Stimulated activated naive CD8-positive, alpha-beta T cell treated with anti-CD3 and anti-CD28 coated beads, Interleukin-15, amount 100 ng/mL, for 72 hours (primary cell): Measurements from ENCODE around the gene FARS2.

Experiments used
- ATAC-seq: fragments of 150-1000 bp; cut with Tn5 transposase; 2 replicates; pipeline ENCODE4 v1.10.0; 2021; ENCODE audit warnings: mild to moderate bottlenecking, moderate library complexity
- DNase-seq, 2 donors: peaks; one replicate each; pipeline ENCODE4 v3.0.0; 2021 to 2022
- H3K27ac Mint-ChIP-seq, 2 donors: one replicate each; pipeline ENCODE4 v1.8.0; 2022; ENCODE audit warnings: mild to moderate bottlenecking in 2 of 2, mixed read lengths in 2 of 2, moderate library complexity in 2 of 2
- H3K27me3 Mint-ChIP-seq: one replicate; pipeline ENCODE4 v1.8.0; 2022; ENCODE audit warnings: mixed read lengths
- H3K4me1 Mint-ChIP-seq: one replicate; pipeline ENCODE4 v1.8.0; 2022; ENCODE audit warnings: mild to moderate bottlenecking, mixed read lengths
- H3K4me3 Mint-ChIP-seq, 2 donors: one replicate each; pipeline ENCODE4 v1.8.0; 2022; ENCODE audit warnings: mild to moderate bottlenecking in 2 of 2, mixed read lengths in 2 of 2, moderate library complexity in 1 of 2
- H3K9me3 Mint-ChIP-seq, 2 donors: one replicate each; pipeline ENCODE4 v1.8.0; 2022; ENCODE audit warnings: mixed read lengths in 2 of 2

The FARS2 gene

DNA sequence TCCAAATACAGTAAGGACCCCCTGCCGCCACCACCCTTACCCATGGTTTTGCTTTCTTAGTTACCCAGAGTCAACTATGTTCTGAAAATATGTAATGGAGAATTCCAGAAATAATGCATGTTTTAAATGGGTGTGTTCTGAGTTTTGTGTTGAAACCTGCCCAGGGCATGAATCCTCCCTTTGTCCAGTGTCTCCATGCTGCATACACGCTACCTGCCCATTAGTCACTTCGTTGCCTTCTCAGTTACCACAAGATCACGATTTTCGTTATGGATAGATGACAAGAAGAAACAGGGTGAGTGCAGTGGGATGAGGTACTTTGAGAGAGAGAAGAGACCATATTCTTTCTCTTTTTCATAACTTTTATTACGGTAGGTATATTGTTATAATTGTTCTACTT is 10.6 kb downstream of the FARS2 start:
- Mint-ChIP-seq H3K4me3 (no peak overlapping the region), H3K27ac (no peak overlapping the region), H3K9me3 (peaks cover 0 to 5% of the 10 kb centered on the region in 2 donors), H3K27me3 (no peaks in the 10 kb centered on the region), H3K4me1 (peaks cover 20% of the 10 kb centered on the region)
- ATAC-seq: no peak
- DNase-seq: no peak

DNA sequence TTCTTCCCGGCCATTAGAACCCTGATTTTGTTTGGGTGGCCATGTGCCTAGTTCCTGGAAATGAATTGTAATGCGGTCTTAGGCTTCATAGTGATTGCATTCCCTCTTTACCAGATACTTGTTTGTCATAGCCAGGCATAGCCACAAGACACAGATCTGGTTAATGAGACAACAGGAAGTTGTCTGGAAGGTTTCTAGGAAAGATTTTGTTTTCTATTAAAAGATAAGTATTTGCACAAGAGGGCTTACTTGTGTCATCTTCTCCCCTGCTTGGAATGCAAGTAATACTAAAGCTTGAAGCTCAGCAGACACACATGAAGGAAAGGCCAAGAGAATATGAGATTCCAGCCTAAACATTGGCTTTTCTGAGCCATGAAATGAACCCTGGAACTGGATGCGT is 12.9 kb downstream of the FARS2 start:
- peaks cover 33% of the 10 kb centered on the region for H3K4me1 Mint-ChIP-seq
- ATAC-seq: no peak
- DNase-seq: no peak
- no peaks in the 10 kb centered on the region for H3K27me3 Mint-ChIP-seq
- H3K4me3 Mint-ChIP-seq: no peak overlapping the region
- H3K27ac Mint-ChIP-seq: peak overlapping the region in 1 of 2 donors; percentile 40
- no peaks in the 10 kb centered on the region for H3K9me3 Mint-ChIP-seq

DNA sequence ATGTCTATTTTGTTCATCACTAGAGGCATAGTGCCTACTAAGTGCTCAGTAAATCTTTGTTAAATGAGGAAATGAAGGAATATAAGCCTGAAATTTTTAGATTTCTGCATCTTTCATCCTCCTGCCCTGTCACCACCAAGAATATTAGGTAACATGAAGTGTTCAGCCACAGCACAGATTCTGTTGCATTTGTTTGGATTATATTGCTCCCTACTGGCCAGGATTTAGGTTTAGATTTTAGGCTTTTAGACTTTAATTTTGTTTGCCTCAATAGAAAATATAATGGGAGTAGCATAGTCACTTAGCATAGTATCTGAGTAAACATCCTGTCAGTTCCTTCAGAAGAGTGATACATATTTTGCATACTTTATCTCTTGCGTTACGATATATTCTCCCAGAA is 14.2 kb downstream of the FARS2 start:
- no peaks in the 10 kb centered on the region for H3K9me3 Mint-ChIP-seq
- peaks cover 38% of the 10 kb centered on the region for H3K4me1 Mint-ChIP-seq
- ATAC-seq (no peak), DNase-seq (no peak)
- H3K27ac Mint-ChIP-seq: no peak overlapping the region
- no peaks in the 10 kb centered on the region for H3K27me3 Mint-ChIP-seq
- H3K4me3 Mint-ChIP-seq: no peak overlapping the region

DNA sequence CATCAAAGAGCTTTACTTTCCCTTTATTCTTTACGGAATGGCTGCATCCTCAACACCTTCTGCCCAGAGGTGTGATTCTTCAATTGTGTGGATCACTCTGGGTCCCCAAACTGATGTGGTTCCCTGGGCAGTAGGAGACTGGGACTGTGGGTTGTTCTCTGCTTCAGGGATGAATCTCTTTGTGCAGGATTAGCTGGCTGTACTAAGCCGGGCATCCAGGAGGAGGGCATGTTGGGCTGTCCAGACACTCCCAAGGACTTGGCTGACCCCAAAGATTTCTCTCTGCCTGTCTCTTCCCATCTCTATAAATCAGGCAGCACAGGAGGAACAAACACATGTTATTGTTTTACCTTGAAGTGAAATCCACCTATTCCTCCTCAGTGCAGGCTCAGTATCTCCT is 15.3 kb downstream of the FARS2 start:
- peaks cover 43% of the 10 kb centered on the region for H3K4me1 Mint-ChIP-seq
- no peak for ATAC-seq

DNA sequence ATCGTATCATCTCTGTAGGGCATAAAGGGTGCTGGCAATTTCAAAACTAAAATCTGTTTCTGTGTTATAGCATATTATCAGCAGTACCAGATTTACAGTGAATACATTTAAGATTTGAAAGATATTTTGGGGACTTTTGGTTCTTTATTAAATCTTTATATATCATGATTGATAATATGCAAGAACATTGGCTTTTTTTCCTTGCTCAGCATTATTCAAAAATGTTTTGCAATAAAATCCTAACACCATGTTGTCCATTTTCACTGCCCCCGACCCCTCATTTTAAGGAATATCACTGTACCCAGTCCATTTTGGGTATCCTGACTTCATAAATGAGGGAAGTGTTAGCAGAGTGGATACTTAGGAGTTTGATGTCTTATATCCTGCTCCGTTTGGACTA is 16.3 kb downstream of the FARS2 start:
- H3K9me3 Mint-ChIP-seq: no peaks in the 10 kb centered on the region
- peaks cover 49% of the 10 kb centered on the region for H3K4me1 Mint-ChIP-seq
- no peak overlapping the region for H3K27ac Mint-ChIP-seq
- H3K4me3 Mint-ChIP-seq: no peak overlapping the region
- ATAC-seq (no peak), DNase-seq (no peak)
- no peaks in the 10 kb centered on the region for H3K27me3 Mint-ChIP-seq

More for the DNA sequence above, 15.3 kb downstream of the FARS2 start:
- no peak overlapping the region for H3K4me3 Mint-ChIP-seq
- DNase-seq: no peak
- no peak overlapping the region for H3K27ac Mint-ChIP-seq
- H3K27me3 Mint-ChIP-seq: no peaks in the 10 kb centered on the region
- H3K9me3 Mint-ChIP-seq: no peaks in the 10 kb centered on the region

DNA sequence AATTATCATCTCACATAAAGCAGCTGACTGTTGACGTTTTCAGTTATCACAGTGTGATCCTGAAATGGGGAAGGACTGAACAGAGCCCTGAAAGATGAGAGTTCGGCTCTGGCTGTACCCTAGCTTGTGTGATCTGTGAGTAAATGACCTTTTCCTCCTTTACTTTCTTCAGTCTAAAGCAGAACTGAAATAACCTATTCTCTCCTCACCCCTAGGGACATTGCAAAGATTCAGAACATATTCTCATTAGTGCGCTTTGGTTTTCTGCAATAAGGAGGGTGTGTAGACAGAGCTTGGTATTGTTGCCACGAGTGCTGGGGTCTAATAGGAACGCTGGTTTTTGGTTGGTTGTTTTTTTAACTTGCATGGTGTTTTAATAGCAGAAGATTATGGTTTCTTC is 16.7 kb downstream of the FARS2 start:
- H3K9me3 Mint-ChIP-seq: no peaks in the 10 kb centered on the region
- H3K4me3 Mint-ChIP-seq: no peak overlapping the region
- ATAC-seq (no peak), DNase-seq (no peak)
- H3K27ac Mint-ChIP-seq: peak overlapping the region in 1 of 2 donors; percentile 65
- no peaks in the 10 kb centered on the region for H3K27me3 Mint-ChIP-seq
- H3K4me1 Mint-ChIP-seq: peaks cover 47% of the 10 kb centered on the region

DNA sequence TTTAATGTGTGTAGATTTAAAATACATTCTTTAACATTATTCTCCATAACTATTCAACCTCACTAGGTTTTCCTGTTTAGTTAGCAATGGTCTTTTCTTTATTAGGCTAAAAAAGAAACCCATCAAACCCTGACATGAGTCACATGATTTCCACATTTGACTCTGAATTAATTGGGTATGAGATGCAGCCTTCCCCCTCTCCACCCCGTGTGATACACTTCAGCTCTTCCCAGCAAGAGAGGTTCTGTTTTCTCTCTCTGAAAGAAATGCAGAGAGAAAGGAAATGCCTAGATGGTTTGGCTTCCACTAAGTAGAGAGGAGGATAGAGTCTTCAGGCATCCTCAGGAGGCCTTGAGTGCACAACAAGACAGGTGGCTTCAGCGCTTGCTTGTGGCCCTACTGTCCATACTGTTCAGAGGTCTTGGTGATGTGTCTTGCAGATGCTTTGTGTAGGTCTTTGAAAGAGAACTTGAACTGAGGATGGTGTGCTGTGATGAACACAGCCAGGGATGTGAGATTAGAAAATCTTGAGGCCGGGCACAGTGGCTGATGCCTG is 17.3 kb downstream of the FARS2 start:
- DNase-seq (no peak), ATAC-seq (no peak)
- Mint-ChIP-seq H3K9me3 (no peaks in the 10 kb centered on the region), H3K4me3 (peak overlapping the region in 1 of 2 donors; percentile 49), H3K4me1 (peaks cover 41% of the 10 kb centered on the region), H3K27ac (peak overlapping the region in 1 of 2 donors; percentile 74), H3K27me3 (no peaks in the 10 kb centered on the region)

DNA sequence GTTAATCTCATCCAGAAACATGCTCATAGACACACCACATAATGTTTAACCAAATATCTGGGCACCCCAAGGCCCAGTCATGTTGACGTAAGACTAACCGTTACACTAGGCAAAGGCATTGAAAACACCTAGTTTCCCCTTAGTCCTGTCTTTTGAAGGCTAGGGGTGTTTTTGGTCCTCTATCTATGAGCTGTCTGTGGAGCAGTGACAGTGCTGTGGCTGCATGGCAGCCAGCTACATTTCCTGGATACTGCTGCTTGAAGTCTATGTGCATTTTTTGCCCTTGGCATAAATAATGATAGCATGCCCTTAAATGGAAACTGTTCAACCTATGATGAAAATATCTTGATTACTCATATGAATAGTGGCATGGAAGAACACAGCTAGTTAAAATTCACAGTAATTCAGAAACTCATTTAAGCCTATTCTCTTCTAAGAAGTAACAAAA is 18.6 kb downstream of the FARS2 start:
- Mint-ChIP-seq H3K27ac (peak overlapping the region in 1 of 2 donors; percentile 16), H3K27me3 (no peaks in the 10 kb centered on the region), H3K4me1 (peaks cover 45% of the 10 kb centered on the region), H3K9me3 (no peaks in the 10 kb centered on the region), H3K4me3 (peak overlapping the region in 1 of 2 donors; percentile 30)
- ATAC-seq (peak; percentile 97), DNase-seq (peak in 1 of 2 donors; percentile 49)

DNA sequence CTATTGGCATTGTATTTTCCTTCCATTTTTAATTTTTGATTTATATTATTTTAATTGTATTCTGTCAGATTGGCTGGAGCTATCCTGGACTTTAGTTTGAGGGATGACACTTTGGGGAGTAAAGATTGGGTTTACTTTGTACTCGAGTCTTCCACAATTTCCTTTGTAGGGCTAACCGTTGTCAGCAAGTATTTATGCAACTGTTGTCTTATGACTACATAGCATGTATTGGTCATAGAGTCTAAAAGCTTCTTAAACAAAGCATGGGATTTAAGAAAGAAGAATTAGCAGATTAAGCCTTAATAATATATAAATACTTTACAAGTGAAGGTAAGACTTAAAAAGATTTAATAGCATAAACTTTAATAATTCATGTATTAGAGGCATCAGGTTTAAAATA is 19.6 kb downstream of the FARS2 start:
- Mint-ChIP-seq H3K27me3 (no peaks in the 10 kb centered on the region), H3K27ac (no peak overlapping the region), H3K4me3 (no peak overlapping the region), H3K4me1 (peaks cover 55% of the 10 kb centered on the region), H3K9me3 (no peaks in the 10 kb centered on the region)
- no peak for ATAC-seq
- no peak for DNase-seq

DNA sequence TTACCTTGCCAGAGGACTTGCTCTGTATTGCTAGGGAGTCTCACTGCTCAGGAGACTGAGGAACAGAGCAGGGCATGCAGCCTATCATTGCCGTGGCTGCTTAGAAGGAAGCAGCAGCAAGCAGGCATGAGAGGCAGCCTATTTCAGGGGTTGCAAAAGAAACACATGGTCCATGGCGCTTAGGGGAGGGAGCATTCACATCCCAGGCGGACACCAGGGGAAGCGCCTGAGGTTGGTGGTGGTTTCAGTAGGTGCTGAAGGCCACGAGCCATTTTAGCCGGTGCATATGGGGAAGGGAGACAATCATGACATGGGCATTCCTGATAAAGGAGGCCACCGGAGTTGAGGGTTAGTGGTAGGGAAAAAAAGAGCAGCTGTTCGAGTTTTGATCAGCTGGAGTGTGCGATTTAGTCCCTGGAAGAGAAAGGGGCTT is 20.9 kb downstream of the FARS2 start:
- H3K4me3 Mint-ChIP-seq: no peak overlapping the region
- ATAC-seq: no peak
- H3K27me3 Mint-ChIP-seq: no peaks in the 10 kb centered on the region
- no peak overlapping the region for H3K27ac Mint-ChIP-seq
- H3K9me3 Mint-ChIP-seq: no peaks in the 10 kb centered on the region
- H3K4me1 Mint-ChIP-seq: peaks cover 62% of the 10 kb centered on the region
- DNase-seq: no peak

DNA sequence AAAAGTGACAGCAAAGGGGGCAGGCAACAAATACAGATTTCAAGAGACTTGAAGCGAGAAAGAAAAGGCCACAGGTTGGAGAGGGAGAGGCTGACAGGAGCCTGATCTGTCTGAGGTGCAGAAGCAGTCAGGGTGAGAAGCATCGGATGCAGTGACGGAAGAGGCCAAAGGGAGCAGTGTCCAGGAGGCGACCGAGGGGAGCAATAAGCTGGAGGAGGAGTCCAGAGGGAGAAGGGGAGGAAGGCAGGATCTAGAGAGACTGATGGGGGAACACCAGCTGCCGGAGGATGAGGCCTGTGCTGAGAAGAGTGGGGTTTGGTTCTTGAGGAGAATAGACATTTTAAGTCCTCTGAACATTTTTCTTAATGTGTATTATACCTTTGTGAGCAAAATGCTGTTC is 23.8 kb downstream of the FARS2 start:
- no peaks in the 10 kb centered on the region for H3K9me3 Mint-ChIP-seq
- H3K27ac Mint-ChIP-seq: peak overlapping the region in 1 of 2 donors; percentile 20
- no peaks in the 10 kb centered on the region for H3K27me3 Mint-ChIP-seq
- DNase-seq (no peak), ATAC-seq (no peak)
- no peak overlapping the region for H3K4me3 Mint-ChIP-seq
- peaks cover 54% of the 10 kb centered on the region for H3K4me1 Mint-ChIP-seq

DNA sequence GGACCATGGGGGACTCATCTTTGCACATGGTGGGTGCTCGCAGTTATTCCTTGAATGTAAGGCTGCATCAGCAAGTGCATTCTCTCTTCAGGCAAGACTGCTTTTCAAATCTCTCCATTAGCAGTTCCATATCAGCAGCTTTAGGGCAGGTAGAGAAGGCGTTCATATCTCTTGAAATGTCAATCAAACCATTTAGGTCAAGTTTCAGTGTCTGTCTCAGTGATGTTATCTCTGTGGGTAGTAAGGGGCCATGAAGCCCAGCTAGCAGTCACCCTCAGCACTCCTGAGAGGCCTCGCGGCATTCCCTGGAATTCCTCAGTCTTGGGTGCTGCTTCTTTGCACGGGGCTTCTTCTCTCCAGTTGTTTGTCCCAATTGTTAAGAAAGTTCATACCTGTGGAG is 24.2 kb downstream of the FARS2 start:
- ATAC-seq (no peak), DNase-seq (no peak)
- peaks cover 49% of the 10 kb centered on the region for H3K4me1 Mint-ChIP-seq
- no peaks in the 10 kb centered on the region for H3K9me3 Mint-ChIP-seq
- peak overlapping the region in 1 of 2 donors; percentile 1 for H3K27ac Mint-ChIP-seq
- H3K27me3 Mint-ChIP-seq: no peaks in the 10 kb centered on the region
- no peak overlapping the region for H3K4me3 Mint-ChIP-seq

DNA sequence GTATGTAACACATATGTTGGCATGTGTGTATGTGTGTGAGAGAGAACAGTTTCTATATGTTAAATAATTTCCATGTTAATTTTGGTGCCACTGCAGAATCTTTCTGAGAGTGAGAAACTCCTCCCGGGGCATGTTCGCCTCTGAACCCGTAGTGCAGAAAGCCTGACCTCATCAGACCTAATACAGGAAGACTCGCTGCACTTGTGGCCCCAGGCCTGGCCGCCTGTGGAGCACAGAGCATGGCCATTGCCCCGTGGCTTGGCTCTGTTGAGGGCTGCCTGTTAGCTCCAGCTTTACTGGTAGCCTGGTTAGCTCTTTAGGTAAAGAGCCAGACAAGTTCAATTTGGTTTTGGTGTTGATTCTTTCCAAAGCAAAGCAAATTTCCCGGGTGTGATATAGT is 25.5 kb downstream of the FARS2 start:
- ATAC-seq (no peak), DNase-seq (no peak)
- Mint-ChIP-seq H3K9me3 (no peaks in the 10 kb centered on the region), H3K27me3 (no peaks in the 10 kb centered on the region), H3K4me3 (no peak overlapping the region), H3K4me1 (peaks cover 46% of the 10 kb centered on the region), H3K27ac (peak overlapping the region; percentile 30 to 68)

DNA sequence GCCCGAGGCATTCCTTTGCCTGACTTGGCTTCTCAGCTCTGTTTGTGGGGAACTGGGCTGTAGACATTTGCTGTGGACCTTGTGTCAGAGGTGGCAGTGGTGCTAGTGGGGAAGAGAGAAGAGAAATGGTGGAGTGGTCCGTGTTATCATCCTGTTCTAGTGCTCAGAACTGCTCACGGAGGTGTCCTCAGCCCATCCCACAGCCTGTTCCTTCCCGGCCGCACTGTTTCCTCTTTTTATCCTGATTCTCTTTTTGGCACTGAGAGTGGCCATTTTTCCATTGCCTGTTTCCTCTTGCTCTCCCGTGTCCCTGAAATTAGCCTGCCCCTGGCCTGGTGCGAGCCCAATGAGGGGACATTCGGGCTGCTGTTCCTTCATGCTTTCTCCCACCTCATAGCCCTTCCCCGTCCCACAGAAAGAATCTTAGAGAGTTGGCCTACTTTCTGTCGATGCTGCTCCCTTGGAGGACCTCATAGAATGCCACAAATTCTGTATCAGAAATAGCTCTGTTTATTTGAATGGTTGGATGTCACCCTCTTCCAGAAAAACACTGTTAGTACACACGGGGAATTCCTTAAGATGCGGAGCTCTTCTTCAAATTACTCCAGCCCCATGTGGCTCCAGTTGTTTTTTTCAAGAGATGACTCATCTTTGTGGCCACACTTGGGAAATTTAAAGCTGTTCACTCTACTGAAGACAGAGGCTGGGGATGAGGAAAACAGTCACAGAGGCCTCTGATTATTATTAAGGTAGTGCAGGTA is 26.1 kb downstream of the FARS2 start:
- DNase-seq (no peak), ATAC-seq (no peak)
- Mint-ChIP-seq H3K4me1 (peaks cover 47% of the 10 kb centered on the region), H3K27me3 (no peaks in the 10 kb centered on the region), H3K9me3 (peaks cover 0 to 4% of the 10 kb centered on the region in 2 donors), H3K4me3 (no peak overlapping the region), H3K27ac (peak overlapping the region; percentile 63 to 68)

DNA sequence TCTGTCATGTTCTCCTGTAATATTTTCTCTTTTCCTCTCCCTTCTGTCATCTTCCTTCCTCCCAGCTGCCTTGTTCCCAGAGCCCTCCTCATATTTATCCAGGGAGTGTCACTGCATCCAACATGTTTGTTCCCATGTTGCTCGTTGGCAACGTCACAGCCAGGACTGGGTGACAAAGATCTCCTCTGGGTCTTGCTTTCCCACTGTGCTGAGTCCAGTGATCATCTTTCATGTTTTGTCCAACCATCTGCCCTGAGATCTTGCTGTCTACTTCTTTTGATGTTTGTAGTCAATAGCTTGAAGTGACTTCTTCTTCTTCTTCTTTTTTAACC is 26.6 kb downstream of the FARS2 start:
- no peak for DNase-seq
- Mint-ChIP-seq H3K4me1 (peaks cover 48% of the 10 kb centered on the region), H3K4me3 (no peak overlapping the region), H3K27ac (no peak overlapping the region), H3K9me3 (peaks cover 0 to 7% of the 10 kb centered on the region in 2 donors), H3K27me3 (no peaks in the 10 kb centered on the region)
- ATAC-seq: no peak

DNA sequence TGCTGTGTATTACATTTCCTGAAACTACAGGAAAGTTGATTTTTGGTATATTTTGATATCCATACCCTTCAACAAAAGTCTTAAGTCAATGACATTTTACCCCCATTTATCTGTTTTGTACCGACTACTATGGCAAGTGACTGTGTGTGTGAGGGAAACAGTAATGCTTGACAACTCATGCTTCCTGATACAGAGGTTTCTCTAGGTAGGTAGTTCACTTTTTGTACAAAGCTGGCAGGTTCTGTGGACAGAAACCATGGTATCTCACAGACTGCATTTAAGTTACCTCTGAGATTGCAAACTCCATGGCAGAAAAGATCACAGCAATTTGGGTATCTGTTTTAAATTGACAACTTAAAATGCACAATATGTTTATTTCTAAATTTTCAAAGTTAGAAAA is 28.8 kb downstream of the FARS2 start:
- no peak overlapping the region for H3K27ac Mint-ChIP-seq
- ATAC-seq (no peak), DNase-seq (no peak)
- H3K4me3 Mint-ChIP-seq: no peak overlapping the region
- peaks cover 58% of the 10 kb centered on the region for H3K4me1 Mint-ChIP-seq
- H3K9me3 Mint-ChIP-seq: peaks cover 0 to 7% of the 10 kb centered on the region in 2 donors
- no peaks in the 10 kb centered on the region for H3K27me3 Mint-ChIP-seq

DNA sequence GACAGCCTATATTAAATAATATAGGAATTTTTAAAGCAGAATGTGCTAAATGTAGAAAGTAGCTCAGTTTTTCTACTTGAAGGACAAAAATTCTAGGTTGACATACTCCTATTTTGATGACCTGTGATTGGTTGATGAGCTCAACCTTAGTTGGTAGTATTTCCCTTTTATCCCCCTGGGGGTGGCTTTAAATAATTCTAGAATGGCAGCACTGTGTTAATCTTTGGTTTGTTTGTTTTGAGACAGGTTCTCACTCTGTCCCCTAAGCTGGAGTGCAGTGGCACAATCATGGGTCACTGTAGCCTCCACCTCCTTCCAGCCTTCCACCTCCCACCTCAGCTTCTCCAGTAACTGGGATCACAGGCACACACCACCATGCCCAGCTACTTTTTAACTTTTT is 29.2 kb downstream of the FARS2 start:
- H3K4me1 Mint-ChIP-seq: peaks cover 54% of the 10 kb centered on the region
- no peak overlapping the region for H3K4me3 Mint-ChIP-seq
- peaks cover 0 to 7% of the 10 kb centered on the region in 2 donors for H3K9me3 Mint-ChIP-seq
- DNase-seq (no peak), ATAC-seq (no peak)
- H3K27me3 Mint-ChIP-seq: no peaks in the 10 kb centered on the region
- H3K27ac Mint-ChIP-seq: no peak overlapping the region
